HG02981 (cell line): ENCODE measurements around the gene SAMD9L.
"Not testable (repeated sequence)": the region's sequence is repeated elsewhere in the genome, so short reads cannot be mapped to it uniquely, and the experiment has no call there.

Experiments
- ATAC-seq: cut with Tn5 transposase; IDR thresholded peaks from one replicate; pipeline ENCODE4 v1.9.1; 2021; ENCODE audit warnings: mild to moderate bottlenecking, moderate library complexity; ENCODE audit not compliant: unreplicated experiment

Gene SAMD9L

DNA sequence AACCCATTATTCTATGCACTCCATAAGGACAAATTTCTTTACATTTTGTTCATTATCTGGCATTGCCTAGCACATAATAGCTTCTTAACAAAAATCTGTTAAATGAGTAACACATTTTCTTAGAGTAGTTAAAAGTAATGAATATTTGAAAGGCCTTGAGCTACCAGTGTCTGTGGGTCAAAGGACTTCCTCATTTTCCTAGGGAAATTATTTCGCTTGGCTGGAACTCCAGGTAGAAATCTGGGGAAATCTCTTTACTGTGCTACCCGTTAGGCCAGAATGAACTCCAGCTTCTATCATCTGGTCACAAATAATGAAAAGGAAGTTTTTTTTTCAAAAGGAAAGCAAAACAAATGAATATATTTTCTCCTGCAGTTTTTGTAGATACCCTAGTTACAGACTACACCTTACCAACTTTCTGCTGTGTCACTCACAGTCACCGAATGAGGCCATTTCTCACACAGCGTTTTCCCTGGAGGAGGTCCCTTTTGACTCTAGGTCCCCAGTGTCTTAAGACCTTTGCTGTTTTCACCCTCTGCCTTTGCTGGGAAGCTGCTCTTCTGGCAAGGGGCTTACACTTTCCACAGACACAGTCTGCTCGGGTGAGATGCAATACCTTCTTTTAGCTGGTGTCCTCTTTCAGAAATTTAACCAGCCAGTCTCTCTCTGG lies 1.6 kb downstream of the SAMD9L start:
- ATAC-seq, result peak; percentile 35

- ATAC-seq, result no peak
Measured at GRCh38 chr7:93146036-93146435, 2.1 kb downstream of the SAMD9L start.

GRCh38 chr7:93145354-93145753 lies 2.8 kb downstream of the SAMD9L start:
- ATAC-seq, result no peak

DNA sequence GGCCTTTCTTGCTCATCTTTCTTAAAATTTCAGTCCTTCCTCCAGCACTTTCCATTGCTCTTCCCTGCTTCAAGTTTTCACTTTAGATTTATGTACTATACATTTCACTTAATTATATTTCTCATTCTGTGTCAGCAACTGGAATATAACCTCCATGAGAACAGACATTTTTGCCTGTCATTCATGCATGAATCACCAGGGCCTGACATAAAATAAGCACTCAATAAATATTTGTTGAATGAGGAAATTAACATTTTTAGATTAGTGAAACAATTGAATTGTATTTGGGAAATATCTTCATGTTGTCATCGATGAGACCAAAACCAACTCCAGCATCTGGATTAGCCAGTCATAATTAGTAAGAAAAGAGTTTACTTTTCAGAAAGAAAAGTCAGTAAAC lies 6.1 kb downstream of the SAMD9L start:
- ATAC-seq, result no peak

GRCh38 chr7:93140582-93141191 lies 7.5 kb downstream of the SAMD9L start:
- no peak for ATAC-seq

DNA sequence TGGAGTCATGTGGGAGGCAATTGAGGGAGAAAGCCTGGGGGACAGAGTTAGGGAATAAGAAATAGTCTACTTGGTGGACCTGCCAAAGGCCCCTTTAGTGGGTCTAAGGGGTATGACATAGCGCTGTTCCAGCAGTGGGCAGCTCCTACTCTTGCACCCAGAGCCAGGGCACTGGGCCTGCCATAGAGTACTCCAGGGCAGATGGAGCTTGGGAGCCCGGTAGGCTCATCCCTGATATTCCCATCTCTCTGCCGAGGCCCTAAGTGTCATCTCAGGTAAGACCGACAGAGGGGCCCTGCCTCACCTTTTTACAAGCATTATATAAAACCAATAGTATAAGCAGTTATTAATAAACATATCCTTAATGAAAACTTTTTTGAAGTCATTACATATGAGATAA lies 9.6 kb downstream of the SAMD9L start:
- no peak for ATAC-seq

GRCh38 chr7:93133005-93133404 lies 15.2 kb downstream of the SAMD9L start:
- ATAC-seq, result no peak

DNA sequence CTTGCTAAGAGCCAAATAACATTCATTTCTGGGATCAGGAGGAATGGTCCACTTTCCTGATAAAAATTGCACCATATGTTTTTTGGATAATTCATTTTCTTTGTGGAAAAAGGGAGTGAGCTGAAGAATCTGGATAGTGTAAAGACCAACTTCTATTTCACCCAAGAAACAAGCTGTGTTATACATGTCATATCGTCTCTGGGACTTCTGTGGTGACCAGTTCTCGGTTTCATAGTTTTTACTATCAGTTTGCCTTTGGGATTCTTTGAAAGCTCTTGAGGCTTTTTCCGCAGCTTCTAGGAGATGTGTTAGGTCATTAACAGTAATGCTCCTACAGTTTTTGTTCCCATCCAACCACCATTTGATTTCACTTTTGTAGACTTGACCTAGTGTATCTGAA lies 16.0 kb downstream of the SAMD9L start:
- no peak for ATAC-seq

DNA sequence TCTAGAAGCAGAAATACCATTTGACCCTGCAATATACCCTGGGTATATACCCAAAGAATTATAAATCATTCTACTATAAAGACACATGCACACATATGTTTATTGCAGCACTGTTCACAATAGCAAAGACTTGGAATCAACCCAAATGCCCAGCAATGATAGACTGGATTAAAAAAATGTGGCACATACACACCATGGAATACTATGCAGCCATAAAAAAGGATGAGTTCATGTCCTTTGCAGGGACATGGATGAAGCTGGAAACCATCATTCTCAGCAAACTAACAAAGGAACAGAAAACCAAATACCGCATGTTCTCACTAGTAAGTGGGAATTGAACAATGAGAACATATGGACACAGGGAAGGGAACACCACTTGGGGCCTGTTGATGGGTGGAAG lies 21.2 kb downstream of the SAMD9L start:
- not testable (repeated sequence) for ATAC-seq

DNA sequence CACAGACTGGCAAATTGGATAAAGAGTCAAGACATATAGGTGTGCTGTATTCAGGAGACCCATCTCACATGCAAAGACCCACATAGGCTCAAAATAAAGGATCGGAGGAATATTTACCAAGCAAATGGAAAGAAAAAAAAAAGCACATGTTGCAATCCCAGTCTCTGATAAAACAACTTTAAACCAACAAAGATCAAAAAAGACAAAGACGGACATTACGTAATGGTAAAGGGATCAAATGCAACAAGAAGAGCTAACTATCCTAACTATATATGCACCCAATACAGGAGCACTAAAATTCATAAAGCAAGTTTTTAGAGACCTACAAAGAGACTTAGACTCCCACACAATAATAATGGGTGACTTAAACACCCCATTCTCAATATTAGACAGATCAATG lies 24.7 kb downstream of the SAMD9L start:
- ATAC-seq, result not testable (repeated sequence)

GRCh38 chr7:93120592-93121549 lies 27.3 kb downstream of the SAMD9L start:
- no peak for ATAC-seq

- ATAC-seq, result no peak
Measured at GRCh38 chr7:93119191-93119905, 28.8 kb downstream of the SAMD9L start.

GRCh38 chr7:93117852-93118530 lies 30.2 kb downstream of the SAMD9L start, which contains the start of gene SAMD9:
TSS of gene SAMD9 (minus strand) at chr7:93117979. CDS start at chr7:93106097, 11,882 bp downstream.
- ATAC-seq, result peak; percentile 100

DNA sequence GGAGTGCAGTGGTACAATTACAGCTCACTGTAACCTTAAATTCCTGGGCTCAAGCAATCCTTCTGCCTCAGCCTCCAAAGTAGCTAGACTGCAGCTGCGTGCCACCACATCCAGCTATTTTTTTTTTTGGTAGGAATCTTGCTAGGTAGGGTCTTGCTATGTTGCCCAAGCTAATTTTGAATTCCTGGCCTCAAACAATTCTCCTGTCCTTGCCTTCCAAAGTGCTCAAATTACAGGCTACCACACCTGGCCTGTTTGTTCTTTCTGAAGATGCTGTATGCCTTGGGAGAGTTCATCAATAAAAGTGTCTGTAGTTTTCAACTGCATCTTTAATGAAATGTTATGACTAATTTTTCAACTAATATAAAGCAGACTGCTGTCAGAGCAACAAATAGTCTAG lies 30.9 kb downstream of the SAMD9L start:
- ATAC-seq, result no peak

- ATAC-seq, result no peak
Measured at GRCh38 chr7:93115796-93116195, 32.4 kb downstream of the SAMD9L start.

DNA sequence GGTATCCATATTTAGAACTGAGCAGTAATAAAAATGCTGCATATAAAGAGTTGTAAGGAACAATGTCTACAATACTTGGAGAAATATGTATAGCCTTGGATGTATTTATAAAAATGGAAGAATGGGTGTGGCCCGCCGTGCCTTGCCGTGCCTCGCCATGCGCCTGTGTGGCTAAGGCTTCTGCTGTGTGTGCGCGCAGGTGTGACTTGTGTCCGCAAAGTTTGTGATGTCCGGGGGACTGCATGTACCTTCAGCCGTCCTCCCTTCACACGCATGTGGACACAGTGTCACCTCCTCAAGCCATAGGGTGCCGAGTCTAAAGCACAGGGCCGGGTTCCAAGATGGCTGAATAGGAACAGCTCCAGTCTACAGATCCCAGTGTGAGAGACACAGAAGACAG lies 40.2 kb downstream of the SAMD9L start:
- ATAC-seq, result no peak

DNA sequence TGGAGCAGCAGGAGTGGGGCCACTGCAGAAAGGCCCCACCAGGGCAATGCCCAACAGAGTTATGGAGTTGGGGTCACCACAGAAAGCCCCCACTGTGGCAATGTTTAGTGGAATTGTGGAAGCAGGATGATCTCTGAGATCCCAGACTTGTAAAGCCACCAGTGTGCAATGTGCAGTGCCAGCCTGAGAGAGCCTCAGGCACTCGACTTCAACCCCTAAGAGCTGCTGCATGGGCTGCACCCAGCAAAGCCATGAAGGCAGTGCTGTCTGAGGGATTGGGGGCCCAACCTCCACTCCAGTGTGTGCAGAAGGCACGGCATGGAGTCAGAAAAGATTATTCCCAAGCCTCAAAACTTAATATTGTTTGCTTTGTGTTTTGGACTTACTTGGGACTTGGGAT lies 50.8 kb downstream of the SAMD9L start:
- ATAC-seq, result no peak

- peak; percentile 88 for ATAC-seq
Measured at GRCh38 chr7:93092757-93093370, 55.3 kb downstream of the SAMD9L start.
